Endothelial cell of hepatic sinusoid (primary cell): ENCODE data around the gene HOXD8.

ENCODE experiments used
- in situ Hi-C: cut with HindIII; loops from 2 replicates; pipeline ENCODE4 v1.10.0; 2017; ENCODE audit warnings: low sequenced_read_pairs

The HOXD8 gene

GRCh38 chr2:176139661-176140512 is 10.4 kb downstream of the HOXD8 start:
- in situ Hi-C loops: loop anchor here (5.0 kb wide), 1 partner anchor 492 kb away; no protein-coding TSS in a partner anchor

GRCh38 chr2:176140513-176141317 is 11.2 kb downstream of the HOXD8 start:
- in situ Hi-C loops: no loop called here

GRCh38 chr2:176142281-176142680 is 12.8 kb downstream of the HOXD8 start:
- in situ Hi-C loops: no loop called here

GRCh38 chr2:176145085-176145969 is 15.8 kb downstream of the HOXD8 start:
- in situ Hi-C loops: loop anchor here (5.0 kb wide), 1 partner anchor 47 kb away; no protein-coding TSS in a partner anchor

- in situ Hi-C loops: loop anchor here (5.0 kb wide), 1 partner anchor 46 kb away; no protein-coding TSS in a partner anchor
Observed at GRCh38 chr2:176146101-176146500, 16.6 kb downstream of the HOXD8 start.

- in situ Hi-C loops: loop anchor here (5.0 kb wide), 1 partner anchor 46 kb away; no protein-coding TSS in a partner anchor
Observed at GRCh38 chr2:176146645-176147044, 17.1 kb downstream of the HOXD8 start.

GRCh38 chr2:176147210-176147799 is 17.8 kb downstream of the HOXD8 start:
- in situ Hi-C loops: loop anchor here (5.0 kb wide), 1 partner anchor 45 kb away; no protein-coding TSS in a partner anchor

GRCh38 chr2:176147800-176148496 is 18.4 kb downstream of the HOXD8 start:
- in situ Hi-C loops: loop anchor here (5.0 kb wide), 1 partner anchor 44 kb away; no protein-coding TSS in a partner anchor

GRCh38 chr2:176148751-176149421 is 19.4 kb downstream of the HOXD8 start:
- in situ Hi-C loops: loop anchor here (5.0 kb wide), 1 partner anchor 43 kb away; no protein-coding TSS in a partner anchor

- in situ Hi-C loops: loop anchor here (5.0 kb wide), 1 partner anchor 43 kb away; no protein-coding TSS in a partner anchor
Observed at GRCh38 chr2:176149481-176149938, 20.0 kb downstream of the HOXD8 start.

- in situ Hi-C loops: loop anchor here (5.0 kb wide), 1 partner anchor 42 kb away; no protein-coding TSS in a partner anchor
Observed at GRCh38 chr2:176149939-176150583, 20.6 kb downstream of the HOXD8 start.

GRCh38 chr2:176150584-176151441 is 21.3 kb downstream of the HOXD8 start:
- in situ Hi-C loops: no loop called here

- in situ Hi-C loops: no loop called here
Observed at GRCh38 chr2:176151442-176152287, 22.2 kb downstream of the HOXD8 start, which contains the start of gene HOXD4. TSS of gene HOXD4 (plus strand) at chr2:176151550. CDS start at chr2:176151634, 84 bp downstream.

GRCh38 chr2:176152350-176153181 is 23.1 kb downstream of the HOXD8 start:
- in situ Hi-C loops: no loop called here

GRCh38 chr2:176154576-176155252 is 25.2 kb downstream of the HOXD8 start:
- in situ Hi-C loops: no loop called here
